ENCODE data around the gene HSF2. TPM values are rescaled to one million over a fixed set of nuclear protein-coding genes. Genes with fewer than 3 reads are reported as not detected.

The HSF2 gene
- total and polyA plus RNA-seq, 10 of the 15 experiments (the other 5 are each of a cell fraction or from before 2014, with no cell fraction given): 9.5 to 38.3 (median 16.8) TPM

GRCh38 chr6:122408240-122408639, 8.8 kb downstream of the HSF2 start:
- ChIA-PET RAD21 (ENCODE audit: unreplicated experiment) (interaction anchor here (1.0 kb wide), 1 partner anchor 202 kb away, joined by 3 read pairs; the partner anchor contains the start of gene PKIB), POLR2A (interaction anchor here (0.7 to 1.9 kb wide), 3 partner anchors 9 to 245 kb away, joined by 3 to 8 read pairs (median 4); partner anchors contain the start of gene HSF2), SMC1A (ENCODE audit: uncharacterized antibody, unreplicated experiment) (interaction anchor here (1.2 kb wide), 1 partner anchor 16 kb away, joined by 3 read pairs; no protein-coding TSS in a partner anchor), CTCF (interaction anchor here (1.1 to 1.3 kb wide), 3 partner anchors 9 to 17 kb away, joined by 3 to 5 read pairs (median 4); partner anchors contain the start of gene HSF2)
- BruUV-seq (replicated peaks): no TSS peak
- DNase-seq (ENCODE audit: low read depth, low spot score) (no peak), ATAC-seq (no peak), FAIRE-seq (no peak)
- H3K9ac ChIP-seq (ENCODE audit: control insufficient read depth, insufficient read depth, low read length): no peak overlapping the region
- H3K4me2 ChIP-seq (ENCODE audit: control insufficient read depth, insufficient read depth): no peak overlapping the region
- intact Hi-C loops (cut with micrococcal nuclease; ENCODE audit: unreplicated experiment) (no loop called here), in situ Hi-C loops (cut with MboI) (no loop called here)
- H3K36me3 ChIP-seq (ENCODE audit: control insufficient read depth in 2 of 2, insufficient read depth in 2 of 2, low read length in 1 of 2): no peaks in the 10 kb centered on the region; a peak in 1 of 4 replicates
- H3K9me3 ChIP-seq (replicated peaks; ENCODE audit: control insufficient read depth, insufficient read depth, low read length): no peaks in the 10 kb centered on the region
- no peak for TF ChIP-seq SRF (IDR thresholded peaks at IDR 0.05; ENCODE audit: low read depth in 2 of 2, low read length in 2 of 2)
- TF ChIP-seq TCF3 (IDR thresholded peaks at IDR 0.05; ENCODE audit: borderline replicate concordance, insufficient read depth, low read depth, low read length): no peak
- no peak for TF ChIP-seq MYC (IDR thresholded peaks at IDR 0.05; ENCODE audit: insufficient read depth, insufficient read length, insufficient replicate concordance, low read length, severe bottlenecking)
- TF ChIP-seq POLR2AphosphoS5 (IDR thresholded peaks at IDR 0.05; ENCODE audit: low read length): no peak
- TF ChIP-seq NFXL1 (IDR thresholded peaks at IDR 0.05; ENCODE audit: borderline replicate concordance): no peak
- no peak for TF ChIP-seq ZBED1 (IDR thresholded peaks at IDR 0.05; ENCODE audit: borderline replicate concordance)
- TF ChIP-seq ZNF207 (IDR thresholded peaks at IDR 0.05; ENCODE audit: borderline replicate concordance): no peak
- H3K4me3 ChIP-seq: no peak overlapping the region
- no peak overlapping the region for H2AFZ ChIP-seq (ENCODE audit: control insufficient read depth, low read depth, low read length)
- WGBS (ENCODE audit: insufficient coverage, insufficient replicate concordance, low lambda C conversion rate, missing lambda C conversion rate): 95% methylated on average over 1 of the region's 1 CpG
- no peaks in the 10 kb centered on the region for H3K4me1 ChIP-seq (ENCODE audit: control insufficient read depth, insufficient read depth, low read length)
- no peaks in the 10 kb centered on the region for H4K20me1 ChIP-seq (ENCODE audit: control insufficient read depth, insufficient read depth)
- H3K27ac ChIP-seq (ENCODE audit: control insufficient read depth, insufficient read depth): no peak overlapping the region
- peaks cover 17% of the 10 kb centered on the region for H3K79me2 ChIP-seq (ENCODE audit: control insufficient read depth, insufficient read depth, low read length)
- no peaks in the 10 kb centered on the region for H3K27me3 ChIP-seq (replicated peaks in 1 of 2; ENCODE audit: control insufficient read depth in 2 of 2, insufficient read depth in 2 of 2, low read length in 1 of 2)
